ENCODE results near the gene VTI1A.

The VTI1A gene

DNA sequence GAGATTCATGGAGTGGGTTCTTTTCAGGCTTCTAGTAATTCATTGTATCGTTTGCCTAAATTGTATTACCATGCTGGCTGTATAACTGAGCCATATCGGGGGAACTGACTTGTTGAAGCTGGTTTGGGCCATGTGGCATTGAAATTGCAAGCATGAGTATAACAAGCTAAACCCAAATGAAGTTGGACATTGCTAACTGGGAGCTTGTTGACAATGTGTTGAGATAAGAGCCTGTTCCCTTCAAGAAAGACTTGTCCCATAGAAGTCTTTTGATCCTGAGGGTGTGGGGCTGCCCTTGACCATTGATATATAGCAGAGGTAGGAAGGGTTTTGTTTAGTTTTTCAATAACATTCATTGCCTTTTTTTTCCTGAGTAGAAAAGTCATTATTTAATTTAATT, 156.0 kb downstream of the VTI1A start:
- TF ChIP-seq EZH2phosphoT487 (IDR thresholded peaks at IDR 0.05; ENCODE audit: low read length) (no peak), EZH2 (optimal IDR thresholded peaks at IDR 0.05; ENCODE audit: low read depth, low read length) (no peak)
- TF ChIP-seq, protein P1, sequence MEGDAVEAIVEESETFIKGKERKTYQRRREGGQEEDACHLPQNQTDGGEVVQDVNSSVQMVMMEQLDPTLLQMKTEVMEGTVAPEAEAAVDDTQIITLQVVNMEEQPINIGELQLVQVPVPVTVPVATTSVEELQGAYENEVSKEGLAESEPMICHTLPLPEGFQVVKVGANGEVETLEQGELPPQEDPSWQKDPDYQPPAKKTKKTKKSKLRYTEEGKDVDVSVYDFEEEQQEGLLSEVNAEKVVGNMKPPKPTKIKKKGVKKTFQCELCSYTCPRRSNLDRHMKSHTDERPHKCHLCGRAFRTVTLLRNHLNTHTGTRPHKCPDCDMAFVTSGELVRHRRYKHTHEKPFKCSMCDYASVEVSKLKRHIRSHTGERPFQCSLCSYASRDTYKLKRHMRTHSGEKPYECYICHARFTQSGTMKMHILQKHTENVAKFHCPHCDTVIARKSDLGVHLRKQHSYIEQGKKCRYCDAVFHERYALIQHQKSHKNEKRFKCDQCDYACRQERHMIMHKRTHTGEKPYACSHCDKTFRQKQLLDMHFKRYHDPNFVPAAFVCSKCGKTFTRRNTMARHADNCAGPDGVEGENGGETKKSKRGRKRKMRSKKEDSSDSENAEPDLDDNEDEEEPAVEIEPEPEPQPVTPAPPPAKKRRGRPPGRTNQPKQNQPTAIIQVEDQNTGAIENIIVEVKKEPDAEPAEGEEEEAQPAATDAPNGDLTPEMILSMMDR (IDR thresholded peaks at IDR 0.05; ENCODE audit: low read length) = no peak
- no peaks in the 10 kb centered on the region for H3F3A ChIP-seq (ENCODE audit: insufficient read depth, low read length)
- H3K4me2 ChIP-seq (ENCODE audit: low read depth, low read length) = no peak overlapping the region
- no peaks in the 10 kb centered on the region for H3K9me2 ChIP-seq (replicated peaks; ENCODE audit: insufficient read depth, low read length)
- DNase-seq = no peak
- H4K20me1 ChIP-seq (ENCODE audit: insufficient read depth, low read length) = no peaks in the 10 kb centered on the region
- no peaks in the 10 kb centered on the region for H3K79me2 ChIP-seq (ENCODE audit: low read length)
- H3K9me3 ChIP-seq (replicated peaks; ENCODE audit: insufficient read depth, low read length) = no peaks in the 10 kb centered on the region
- no peak overlapping the region for H3K27ac ChIP-seq (ENCODE audit: low read length)
- no peak overlapping the region for H3K9ac ChIP-seq (ENCODE audit: low read length)
- no peaks in the 10 kb centered on the region for H3K4me1 ChIP-seq (ENCODE audit: low read length)
- no peak overlapping the region for H2AFZ ChIP-seq (ENCODE audit: low read length)
- H3K27me3 ChIP-seq (replicated peaks; ENCODE audit: insufficient read depth, low read length) = no peaks in the 10 kb centered on the region
- no peaks in the 10 kb centered on the region for H3K36me3 ChIP-seq (replicated peaks; ENCODE audit: insufficient read depth, low read length)
- no peak overlapping the region for H3K4me3 ChIP-seq (ENCODE audit: low read length)

DNA sequence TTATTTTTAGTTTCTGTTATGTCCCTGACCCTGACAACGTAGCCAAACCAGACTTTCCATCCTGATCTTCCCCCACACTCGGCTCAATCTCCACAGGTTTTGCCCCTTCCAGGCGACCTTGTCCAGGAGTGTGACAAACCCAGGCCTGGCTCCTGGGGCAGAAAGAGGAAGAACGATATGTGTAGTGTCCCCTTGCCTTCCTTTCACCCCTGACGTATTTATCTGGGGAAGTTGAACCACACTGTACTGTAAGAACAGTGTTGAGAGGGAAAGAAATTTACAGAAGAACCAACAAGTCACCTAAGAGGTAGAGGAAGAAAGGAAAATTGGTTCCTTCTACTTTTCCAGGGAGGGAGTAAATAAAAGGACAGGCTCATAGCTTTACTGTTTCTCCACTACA, 158.0 kb downstream of the VTI1A start:
- Histone ChIP-seq H4K20me1 (ENCODE audit: insufficient read depth, low read length) (no peaks in the 10 kb centered on the region), H3K27ac (ENCODE audit: low read length) (no peak overlapping the region), H2AFZ (ENCODE audit: low read length) (no peak overlapping the region), H3K36me3 (replicated peaks; ENCODE audit: insufficient read depth, low read length) (no peaks in the 10 kb centered on the region), H3K4me2 (ENCODE audit: low read depth, low read length) (no peak overlapping the region), H3K9ac (ENCODE audit: low read length) (no peak overlapping the region), H3F3A (ENCODE audit: insufficient read depth, low read length) (no peaks in the 10 kb centered on the region), H3K79me2 (ENCODE audit: low read length) (no peaks in the 10 kb centered on the region), H3K27me3 (replicated peaks; ENCODE audit: insufficient read depth, low read length) (no peaks in the 10 kb centered on the region), H3K9me2 (replicated peaks; ENCODE audit: insufficient read depth, low read length) (no peaks in the 10 kb centered on the region), H3K4me3 (ENCODE audit: low read length) (no peak overlapping the region), H3K4me1 (ENCODE audit: low read length) (no peaks in the 10 kb centered on the region), H3K9me3 (replicated peaks; ENCODE audit: insufficient read depth, low read length) (no peaks in the 10 kb centered on the region)
- TF ChIP-seq EZH2phosphoT487 (IDR thresholded peaks at IDR 0.05; ENCODE audit: low read length) (no peak), EZH2 (optimal IDR thresholded peaks at IDR 0.05; ENCODE audit: low read depth, low read length) (no peak)
- TF ChIP-seq, protein P1 (IDR thresholded peaks at IDR 0.05; ENCODE audit: low read length) = no peak
- no peak for DNase-seq

DNA sequence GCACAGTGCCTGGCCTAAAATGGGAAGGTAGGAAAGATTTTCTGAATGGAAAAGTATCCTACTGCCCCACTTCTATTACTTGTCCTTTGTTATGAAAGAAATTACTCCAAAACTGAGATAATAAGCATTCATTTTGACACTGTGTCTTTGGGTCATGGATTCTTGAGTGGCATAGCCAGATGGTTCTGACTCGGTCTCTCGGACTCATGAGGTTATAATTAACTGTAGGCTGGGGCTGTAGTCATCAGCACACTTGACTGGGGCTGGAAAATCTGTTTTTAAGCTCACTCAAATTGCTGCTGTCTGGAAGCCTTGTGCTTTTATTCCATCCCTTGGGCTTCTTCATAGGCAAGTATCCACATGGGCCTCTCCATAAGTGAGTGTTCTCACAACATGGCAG, 160.5 kb downstream of the VTI1A start:
- no peak overlapping the region for H2AFZ ChIP-seq (ENCODE audit: low read length)
- H3K36me3 ChIP-seq (replicated peaks; ENCODE audit: insufficient read depth, low read length) = no peaks in the 10 kb centered on the region
- no peaks in the 10 kb centered on the region for H3K27me3 ChIP-seq (replicated peaks; ENCODE audit: insufficient read depth, low read length)
- H3K9me2 ChIP-seq (replicated peaks; ENCODE audit: insufficient read depth, low read length) = no peaks in the 10 kb centered on the region
- H3K79me2 ChIP-seq (ENCODE audit: low read length) = no peaks in the 10 kb centered on the region
- H3K9ac ChIP-seq (ENCODE audit: low read length) = no peak overlapping the region
- no peaks in the 10 kb centered on the region for H4K20me1 ChIP-seq (ENCODE audit: insufficient read depth, low read length)
- no peak overlapping the region for H3K4me2 ChIP-seq (ENCODE audit: low read depth, low read length)
- no peak overlapping the region for H3K27ac ChIP-seq (ENCODE audit: low read length)
- H3K9me3 ChIP-seq (replicated peaks; ENCODE audit: insufficient read depth, low read length) = no peaks in the 10 kb centered on the region
- no peak for TF ChIP-seq EZH2 (optimal IDR thresholded peaks at IDR 0.05; ENCODE audit: low read depth, low read length)
- no peak for TF ChIP-seq EZH2phosphoT487 (IDR thresholded peaks at IDR 0.05; ENCODE audit: low read length)
- TF ChIP-seq, protein P1 (IDR thresholded peaks at IDR 0.05; ENCODE audit: low read length) = no peak
- H3K4me1 ChIP-seq (ENCODE audit: low read length) = no peaks in the 10 kb centered on the region
- no peak for DNase-seq
- H3K4me3 ChIP-seq (ENCODE audit: low read length) = no peak overlapping the region
- no peaks in the 10 kb centered on the region for H3F3A ChIP-seq (ENCODE audit: insufficient read depth, low read length)
